Measurements from ENCODE around the gene RGS7BP. TPM values are rescaled to one million over a fixed set of nuclear protein-coding genes. Genes with fewer than 3 reads are reported as not detected.

The RGS7BP gene
- total and polyA plus RNA-seq, 4 donors, result 0.47 to 1.9 (median 1.1) TPM

DNA sequence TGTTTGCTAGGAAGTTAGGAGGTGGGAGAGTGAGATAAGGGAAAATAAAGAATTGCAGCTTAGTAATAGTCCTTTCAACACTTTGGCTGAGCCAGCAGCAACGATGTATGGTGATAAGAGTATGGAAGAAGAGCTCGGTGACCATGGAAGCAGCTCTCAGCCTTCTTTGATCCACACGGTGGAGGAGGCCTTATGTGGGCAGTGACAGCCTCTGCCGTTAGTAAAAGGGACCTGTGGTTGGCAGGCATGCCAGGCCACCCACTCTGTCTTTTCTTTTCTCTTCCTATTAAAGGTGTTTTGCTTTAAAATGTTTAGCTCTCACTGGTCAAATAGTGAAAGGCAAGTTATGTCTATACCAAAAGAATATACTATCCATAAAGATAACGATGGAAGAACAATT, 7.7 kb downstream of the RGS7BP start:
- H3K9me3 ChIP-seq (ENCODE audit: control insufficient read depth in 4 of 4, low read length in 3 of 4), result no peaks in the 10 kb centered on the region
- H3K4me1 ChIP-seq (ENCODE audit: control insufficient read depth in 4 of 4, insufficient read depth in 4 of 4, low read length in 3 of 4), result no peaks in the 10 kb centered on the region
- H3K9ac ChIP-seq (ENCODE audit: low read depth in 1 of 2, low read length in 2 of 2), result no peak overlapping the region
- TF ChIP-seq, protein P1, sequence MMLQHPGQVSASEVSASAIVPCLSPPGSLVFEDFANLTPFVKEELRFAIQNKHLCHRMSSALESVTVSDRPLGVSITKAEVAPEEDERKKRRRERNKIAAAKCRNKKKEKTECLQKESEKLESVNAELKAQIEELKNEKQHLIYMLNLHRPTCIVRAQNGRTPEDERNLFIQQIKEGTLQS (IDR thresholded peaks at IDR 0.05), result no peak
- TF ChIP-seq GABPA (IDR thresholded peaks at IDR 0.05 in 1 of 2, conservative IDR thresholded peaks at IDR 0.05 in 1 of 2) (no peak), SP1 (IDR thresholded peaks at IDR 0.05) (no peak), RXRA (IDR thresholded peaks at IDR 0.05) (no peak), HNF4A (conservative IDR thresholded peaks at IDR 0.05) (no peak), RAD21 (IDR thresholded peaks at IDR 0.05) (no peak), HNF4G (IDR thresholded peaks at IDR 0.05) (no peak), TAF1 (conservative IDR thresholded peaks at IDR 0.05) (no peak)
- TF ChIP-seq, protein P2, sequence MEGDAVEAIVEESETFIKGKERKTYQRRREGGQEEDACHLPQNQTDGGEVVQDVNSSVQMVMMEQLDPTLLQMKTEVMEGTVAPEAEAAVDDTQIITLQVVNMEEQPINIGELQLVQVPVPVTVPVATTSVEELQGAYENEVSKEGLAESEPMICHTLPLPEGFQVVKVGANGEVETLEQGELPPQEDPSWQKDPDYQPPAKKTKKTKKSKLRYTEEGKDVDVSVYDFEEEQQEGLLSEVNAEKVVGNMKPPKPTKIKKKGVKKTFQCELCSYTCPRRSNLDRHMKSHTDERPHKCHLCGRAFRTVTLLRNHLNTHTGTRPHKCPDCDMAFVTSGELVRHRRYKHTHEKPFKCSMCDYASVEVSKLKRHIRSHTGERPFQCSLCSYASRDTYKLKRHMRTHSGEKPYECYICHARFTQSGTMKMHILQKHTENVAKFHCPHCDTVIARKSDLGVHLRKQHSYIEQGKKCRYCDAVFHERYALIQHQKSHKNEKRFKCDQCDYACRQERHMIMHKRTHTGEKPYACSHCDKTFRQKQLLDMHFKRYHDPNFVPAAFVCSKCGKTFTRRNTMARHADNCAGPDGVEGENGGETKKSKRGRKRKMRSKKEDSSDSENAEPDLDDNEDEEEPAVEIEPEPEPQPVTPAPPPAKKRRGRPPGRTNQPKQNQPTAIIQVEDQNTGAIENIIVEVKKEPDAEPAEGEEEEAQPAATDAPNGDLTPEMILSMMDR (IDR thresholded peaks at IDR 0.05; ENCODE audit: low read depth, low read length, missing input control), result no peak
- TF ChIP-seq, protein P3, sequence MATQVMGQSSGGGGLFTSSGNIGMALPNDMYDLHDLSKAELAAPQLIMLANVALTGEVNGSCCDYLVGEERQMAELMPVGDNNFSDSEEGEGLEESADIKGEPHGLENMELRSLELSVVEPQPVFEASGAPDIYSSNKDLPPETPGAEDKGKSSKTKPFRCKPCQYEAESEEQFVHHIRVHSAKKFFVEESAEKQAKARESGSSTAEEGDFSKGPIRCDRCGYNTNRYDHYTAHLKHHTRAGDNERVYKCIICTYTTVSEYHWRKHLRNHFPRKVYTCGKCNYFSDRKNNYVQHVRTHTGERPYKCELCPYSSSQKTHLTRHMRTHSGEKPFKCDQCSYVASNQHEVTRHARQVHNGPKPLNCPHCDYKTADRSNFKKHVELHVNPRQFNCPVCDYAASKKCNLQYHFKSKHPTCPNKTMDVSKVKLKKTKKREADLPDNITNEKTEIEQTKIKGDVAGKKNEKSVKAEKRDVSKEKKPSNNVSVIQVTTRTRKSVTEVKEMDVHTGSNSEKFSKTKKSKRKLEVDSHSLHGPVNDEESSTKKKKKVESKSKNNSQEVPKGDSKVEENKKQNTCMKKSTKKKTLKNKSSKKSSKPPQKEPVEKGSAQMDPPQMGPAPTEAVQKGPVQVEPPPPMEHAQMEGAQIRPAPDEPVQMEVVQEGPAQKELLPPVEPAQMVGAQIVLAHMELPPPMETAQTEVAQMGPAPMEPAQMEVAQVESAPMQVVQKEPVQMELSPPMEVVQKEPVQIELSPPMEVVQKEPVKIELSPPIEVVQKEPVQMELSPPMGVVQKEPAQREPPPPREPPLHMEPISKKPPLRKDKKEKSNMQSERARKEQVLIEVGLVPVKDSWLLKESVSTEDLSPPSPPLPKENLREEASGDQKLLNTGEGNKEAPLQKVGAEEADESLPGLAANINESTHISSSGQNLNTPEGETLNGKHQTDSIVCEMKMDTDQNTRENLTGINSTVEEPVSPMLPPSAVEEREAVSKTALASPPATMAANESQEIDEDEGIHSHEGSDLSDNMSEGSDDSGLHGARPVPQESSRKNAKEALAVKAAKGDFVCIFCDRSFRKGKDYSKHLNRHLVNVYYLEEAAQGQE (IDR thresholded peaks at IDR 0.05), result no peak
- TF ChIP-seq, protein P4, sequence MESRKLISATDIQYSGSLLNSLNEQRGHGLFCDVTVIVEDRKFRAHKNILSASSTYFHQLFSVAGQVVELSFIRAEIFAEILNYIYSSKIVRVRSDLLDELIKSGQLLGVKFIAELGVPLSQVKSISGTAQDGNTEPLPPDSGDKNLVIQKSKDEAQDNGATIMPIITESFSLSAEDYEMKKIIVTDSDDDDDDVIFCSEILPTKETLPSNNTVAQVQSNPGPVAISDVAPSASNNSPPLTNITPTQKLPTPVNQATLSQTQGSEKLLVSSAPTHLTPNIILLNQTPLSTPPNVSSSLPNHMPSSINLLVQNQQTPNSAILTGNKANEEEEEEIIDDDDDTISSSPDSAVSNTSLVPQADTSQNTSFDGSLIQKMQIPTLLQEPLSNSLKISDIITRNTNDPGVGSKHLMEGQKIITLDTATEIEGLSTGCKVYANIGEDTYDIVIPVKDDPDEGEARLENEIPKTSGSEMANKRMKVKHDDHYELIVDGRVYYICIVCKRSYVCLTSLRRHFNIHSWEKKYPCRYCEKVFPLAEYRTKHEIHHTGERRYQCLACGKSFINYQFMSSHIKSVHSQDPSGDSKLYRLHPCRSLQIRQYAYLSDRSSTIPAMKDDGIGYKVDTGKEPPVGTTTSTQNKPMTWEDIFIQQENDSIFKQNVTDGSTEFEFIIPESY (IDR thresholded peaks at IDR 0.05), result no peak
- TF ChIP-seq, protein P5, sequence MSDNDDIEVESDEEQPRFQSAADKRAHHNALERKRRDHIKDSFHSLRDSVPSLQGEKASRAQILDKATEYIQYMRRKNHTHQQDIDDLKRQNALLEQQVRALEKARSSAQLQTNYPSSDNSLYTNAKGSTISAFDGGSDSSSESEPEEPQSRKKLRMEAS (IDR thresholded peaks at IDR 0.05), result no peak
- whole genome bisulfite sequencing, result 65% methylated on average over 5 of the region's 5 CpGs
- no peak overlapping the region for H3K4me3 ChIP-seq (ENCODE audit: low read depth in 1 of 3, low read length in 3 of 3)
- no peak overlapping the region for H3K27ac ChIP-seq (ENCODE audit: low read depth in 1 of 2, low read length in 2 of 2)
- peaks cover 0 to 4% (median 0%) of the 10 kb centered on the region in 4 donors for H3K27me3 ChIP-seq (ENCODE audit: control insufficient read depth in 4 of 4, insufficient read depth in 4 of 4, low read length in 3 of 4)
- DNase-seq (ENCODE audit: low spot score), result no peak
- H3K36me3 ChIP-seq (ENCODE audit: control insufficient read depth in 4 of 4, insufficient read depth in 3 of 4, low read depth in 1 of 4, low read length in 3 of 4), result no peaks in the 10 kb centered on the region

DNA sequence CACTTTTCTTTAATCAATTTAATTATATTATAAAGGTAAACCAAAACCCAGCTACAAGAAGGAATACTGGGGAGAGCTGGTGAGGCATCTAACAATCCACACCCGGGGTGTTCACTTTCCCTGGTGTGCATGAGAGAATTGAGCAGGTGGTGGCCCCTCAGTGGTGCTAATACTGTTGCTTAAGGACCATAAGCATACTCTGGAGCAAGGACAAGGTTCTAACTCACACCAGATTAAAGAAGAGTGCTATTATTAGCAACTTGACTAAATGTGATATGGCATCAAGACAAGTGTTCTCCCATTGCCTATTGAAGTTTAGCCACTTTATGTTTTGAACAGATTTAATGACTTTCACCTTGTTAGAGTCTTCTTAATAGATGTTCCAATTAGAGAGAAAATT, 8.8 kb downstream of the RGS7BP start:
- Histone ChIP-seq H3K4me1 (ENCODE audit: control insufficient read depth in 4 of 4, insufficient read depth in 4 of 4, low read length in 3 of 4) (no peaks in the 10 kb centered on the region), H3K9me3 (ENCODE audit: control insufficient read depth in 4 of 4, low read length in 3 of 4) (no peaks in the 10 kb centered on the region), H3K9ac (ENCODE audit: low read depth in 1 of 2, low read length in 2 of 2) (no peak overlapping the region), H3K27me3 (ENCODE audit: control insufficient read depth in 4 of 4, insufficient read depth in 4 of 4, low read length in 3 of 4) (peaks cover 0 to 4% (median 0%) of the 10 kb centered on the region in 4 donors), H3K4me3 (ENCODE audit: low read depth in 1 of 3, low read length in 3 of 3) (no peak overlapping the region), H3K36me3 (ENCODE audit: control insufficient read depth in 4 of 4, insufficient read depth in 3 of 4, low read depth in 1 of 4, low read length in 3 of 4) (no peaks in the 10 kb centered on the region), H3K27ac (ENCODE audit: low read depth in 1 of 2, low read length in 2 of 2) (no peak overlapping the region)
- DNase-seq (ENCODE audit: low spot score), result no peak
- no peak for TF ChIP-seq EGR1 (IDR thresholded peaks at IDR 0.05; ENCODE audit: low read depth in 2 of 2)
- no peak for TF ChIP-seq RAD21 (IDR thresholded peaks at IDR 0.05)
- TF ChIP-seq YY1 (IDR thresholded peaks at IDR 0.05), result no peak
- no peak for TF ChIP-seq RXRA (IDR thresholded peaks at IDR 0.05)
- no peak for TF ChIP-seq HNF4G (IDR thresholded peaks at IDR 0.05)
- TF ChIP-seq, protein P2 (IDR thresholded peaks at IDR 0.05; ENCODE audit: low read depth, low read length, missing input control), result no peak
- TF ChIP-seq TAF1 (conservative IDR thresholded peaks at IDR 0.05), result no peak
- no peak for TF ChIP-seq FOXA2 (IDR thresholded peaks at IDR 0.05)
- no peak for TF ChIP-seq HNF4A (conservative IDR thresholded peaks at IDR 0.05)
- TF ChIP-seq, protein P3 (IDR thresholded peaks at IDR 0.05), result no peak
- TF ChIP-seq, protein P1 (IDR thresholded peaks at IDR 0.05), result no peak
- TF ChIP-seq FOXA1 (IDR thresholded peaks at IDR 0.05), result no peak
- no peak for TF ChIP-seq SP1 (IDR thresholded peaks at IDR 0.05)
- WGBS, result 93% methylated on average over 1 of the region's 1 CpG
